Measurements from ENCODE around the gene HIP1R.

DNA sequence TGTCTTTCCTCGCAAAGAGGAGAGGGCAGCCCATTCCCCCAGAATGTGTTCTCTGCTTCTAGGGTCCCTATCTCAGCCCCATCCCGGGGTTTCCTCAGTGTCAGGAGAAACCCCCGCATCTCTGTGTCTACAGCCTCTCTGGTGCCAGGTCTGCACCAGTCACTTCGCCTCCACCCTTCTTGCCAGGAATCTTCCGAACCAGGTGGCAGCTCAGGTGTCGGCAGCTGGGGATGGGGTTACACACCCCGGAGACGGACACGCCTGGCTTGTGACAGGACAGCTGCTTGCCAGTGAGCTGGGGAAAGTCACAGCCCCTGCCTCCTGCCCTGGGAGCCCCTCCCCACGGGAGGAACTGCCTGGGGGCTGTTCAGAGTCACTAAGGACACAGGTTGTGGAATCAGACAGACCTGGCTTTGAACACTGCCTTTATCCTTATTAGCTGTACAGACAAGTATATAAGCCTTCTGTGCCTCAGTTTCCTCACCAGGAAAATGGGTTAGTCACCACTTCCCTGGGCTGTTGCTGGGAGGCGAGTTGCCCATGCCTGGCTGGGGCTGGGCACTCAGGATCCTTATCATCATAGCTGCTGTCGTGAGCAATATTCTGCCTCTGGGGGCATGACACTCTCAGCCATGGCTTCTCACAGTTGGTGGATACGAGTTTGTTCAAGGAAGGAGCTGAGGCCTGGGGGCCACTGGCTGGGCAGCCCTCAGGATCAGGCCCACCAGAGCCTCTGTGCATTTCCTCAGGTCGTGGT, 10.8 kb downstream of the HIP1R start:
- TF ChIP-seq POLR2A (IDR thresholded peaks at IDR 0.05; ENCODE audit: extremely low read depth, insufficient read length) (no peak), CTCF (IDR thresholded peaks at IDR 0.05; ENCODE audit: low read depth, low read length) (no peak), MAX (IDR thresholded peaks at IDR 0.05; ENCODE audit: low read depth, low read length) (no peak)
